BLaER1 (cell line): ENCODE measurements around the gene CEP112.

ENCODE experiments used
- H3K27ac ChIP-seq: shearing (Covaris generic); formaldehyde crosslinking; 2 replicates; pipeline ENCODE4 v1.8.1; 2022
- H3K27me3 ChIP-seq: shearing (Covaris generic); formaldehyde crosslinking; 2 replicates; pipeline ENCODE4 v1.8.1; 2022
- H3K36me3 ChIP-seq: shearing (Covaris generic); formaldehyde crosslinking; 2 replicates; pipeline ENCODE4 v1.8.1; 2022
- H3K4me1 ChIP-seq: shearing (Covaris generic); formaldehyde crosslinking; 2 replicates; pipeline ENCODE4 v1.8.1; 2022
- H3K4me2 ChIP-seq: shearing (Covaris generic); formaldehyde crosslinking; 2 replicates; pipeline ENCODE4 v1.8.1; 2022
- H3K4me3 ChIP-seq: shearing (Covaris generic); formaldehyde crosslinking; 2 replicates; pipeline ENCODE4 v1.8.1; 2022
- H3K9ac ChIP-seq: shearing (Covaris generic); formaldehyde crosslinking; 2 replicates; pipeline ENCODE4 v1.8.1; 2022
- H3K9me3 ChIP-seq: shearing (Covaris generic); formaldehyde crosslinking; 2 replicates; pipeline ENCODE4 v1.8.1; 2022
- H4K20me1 ChIP-seq: shearing (Covaris generic); formaldehyde crosslinking; 2 replicates; pipeline ENCODE4 v1.8.1; 2022
- Cebpa-rat ChIP-seq: shearing (Covaris generic); IDR thresholded peaks from 2 replicates; pipeline ENCODE4 v1.8.1; 2022

Gene CEP112

GRCh38 chr17:66135896-66136295, 56.0 kb downstream of the CEP112 start:
- Histone ChIP-seq H3K4me2 (peak overlapping the region; percentile 46), H3K27me3 (no peaks in the 10 kb centered on the region), H3K4me3 (no peak overlapping the region), H3K9me3 (peaks cover 4% of the 10 kb centered on the region; the same call in 1 of the 2 replicates), H3K36me3 (no peaks in the 10 kb centered on the region; the same call in 1 of the 2 replicates), H4K20me1 (no peaks in the 10 kb centered on the region), H3K9ac (no peak overlapping the region), H3K27ac (no peak overlapping the region), H3K4me1 (peaks cover 17% of the 10 kb centered on the region)
- TF ChIP-seq Cebpa-rat: no peak

DNA sequence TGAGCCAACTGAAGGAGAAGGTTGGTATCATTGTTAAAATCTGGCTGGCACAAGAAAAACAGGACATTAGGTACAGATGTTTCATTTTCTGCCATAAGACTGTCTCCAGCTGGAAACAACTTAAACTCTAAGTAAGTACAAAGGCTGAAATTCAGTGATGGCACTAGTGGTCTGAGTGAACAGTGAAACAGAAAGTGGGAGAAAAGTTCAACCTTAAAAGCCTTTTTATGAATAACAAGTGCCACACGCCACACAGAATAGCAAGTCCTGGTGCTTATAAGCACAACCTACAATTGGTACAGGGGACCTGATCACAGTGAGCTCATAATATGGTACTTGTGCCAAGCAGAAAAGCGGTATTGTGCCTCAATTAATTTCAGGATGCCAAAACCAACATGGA, 56.7 kb downstream of the CEP112 start:
- H3K4me2 ChIP-seq: no peak overlapping the region

GRCh38 chr17:66129759-66130158, 62.2 kb downstream of the CEP112 start:
- no peak overlapping the region for H3K27ac ChIP-seq
- H3K4me1 ChIP-seq: no peaks in the 10 kb centered on the region
- no peak overlapping the region for H3K4me3 ChIP-seq
- no peak overlapping the region for H3K9ac ChIP-seq
- no peak overlapping the region for H3K4me2 ChIP-seq
- TF ChIP-seq Cebpa-rat: no peak
- H3K27me3 ChIP-seq: no peaks in the 10 kb centered on the region
- no peaks in the 10 kb centered on the region for H3K36me3 ChIP-seq
- no peaks in the 10 kb centered on the region for H4K20me1 ChIP-seq
- no peaks in the 10 kb centered on the region for H3K9me3 ChIP-seq

More for the DNA sequence above, 56.7 kb downstream of the CEP112 start:
- Histone ChIP-seq H3K4me3 (no peak overlapping the region), H3K36me3 (no peaks in the 10 kb centered on the region; the same call in 1 of the 2 replicates), H4K20me1 (no peaks in the 10 kb centered on the region), H3K9me3 (peaks cover 4% of the 10 kb centered on the region; the same call in 1 of the 2 replicates), H3K27ac (no peak overlapping the region), H3K9ac (no peak overlapping the region), H3K4me1 (peaks cover 17% of the 10 kb centered on the region), H3K27me3 (no peaks in the 10 kb centered on the region)
- TF ChIP-seq Cebpa-rat: no peak

- Histone ChIP-seq H3K9ac (no peak overlapping the region), H3K27me3 (no peaks in the 10 kb centered on the region), H3K9me3 (peaks cover 8% of the 10 kb centered on the region; the same call in 1 of the 2 replicates), H3K4me1 (no peaks in the 10 kb centered on the region), H3K4me3 (no peak overlapping the region), H3K4me2 (no peak overlapping the region), H3K36me3 (peaks cover 10% of the 10 kb centered on the region), H3K27ac (no peak overlapping the region), H4K20me1 (no peaks in the 10 kb centered on the region)
- no peak for TF ChIP-seq Cebpa-rat
Observed at GRCh38 chr17:66126231-66126630, 65.7 kb downstream of the CEP112 start.

DNA sequence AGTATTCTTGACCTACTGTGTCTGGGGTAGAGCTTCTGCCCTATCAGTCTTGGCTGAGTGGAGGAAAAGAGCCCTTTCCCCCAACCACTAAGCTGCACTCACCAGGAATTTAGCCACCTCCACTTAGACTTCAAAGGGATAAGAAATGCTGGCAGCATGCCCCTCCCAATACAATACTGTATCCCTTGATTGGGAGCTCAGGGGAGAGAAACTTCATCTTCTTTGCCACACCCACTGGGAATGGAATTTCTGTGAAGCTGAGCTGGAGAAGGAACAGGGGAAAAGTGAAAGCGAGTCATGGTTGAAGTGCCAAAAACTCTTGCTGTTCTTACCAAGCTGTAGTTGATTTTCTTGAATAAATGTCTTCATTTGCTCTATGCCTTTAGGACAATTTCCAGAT, 68.8 kb downstream of the CEP112 start:
- H3K9me3 ChIP-seq: peaks cover 12% of the 10 kb centered on the region; the same call in 1 of the 2 replicates
- H3K4me3 ChIP-seq: no peak overlapping the region
- H4K20me1 ChIP-seq: no peaks in the 10 kb centered on the region
- no peak overlapping the region for H3K9ac ChIP-seq
- no peak for TF ChIP-seq Cebpa-rat
- H3K36me3 ChIP-seq: peaks cover 10% of the 10 kb centered on the region
- no peaks in the 10 kb centered on the region for H3K4me1 ChIP-seq
- no peak overlapping the region for H3K4me2 ChIP-seq
- no peaks in the 10 kb centered on the region for H3K27me3 ChIP-seq
- no peak overlapping the region for H3K27ac ChIP-seq

DNA sequence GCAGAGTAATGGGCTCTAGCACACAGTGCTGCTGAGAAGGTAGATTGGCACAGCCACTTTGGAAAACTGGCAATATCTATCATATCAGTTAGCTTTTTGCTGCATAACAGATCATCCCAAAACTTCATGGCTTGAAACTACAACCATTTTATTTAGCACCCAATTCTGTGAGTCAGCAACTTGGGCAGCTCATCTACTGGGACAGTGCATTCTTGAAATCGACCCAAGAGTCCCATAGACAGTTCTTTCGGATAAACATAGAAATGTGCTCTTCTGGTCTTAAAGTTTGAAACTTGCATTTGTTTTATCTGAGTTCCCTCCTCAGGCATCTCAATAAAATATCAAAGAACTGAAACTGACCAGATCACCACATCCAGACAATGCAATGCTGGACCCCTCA, 76.7 kb downstream of the CEP112 start:
- H3K4me3 ChIP-seq: no peak overlapping the region
- H4K20me1 ChIP-seq: no peaks in the 10 kb centered on the region
- H3K9me3 ChIP-seq: peaks cover 10% of the 10 kb centered on the region
- H3K27me3 ChIP-seq: no peaks in the 10 kb centered on the region
- no peak overlapping the region for H3K4me2 ChIP-seq
- H3K9ac ChIP-seq: no peak overlapping the region
- H3K27ac ChIP-seq: no peak overlapping the region
- H3K36me3 ChIP-seq: no peaks in the 10 kb centered on the region
- no peak for TF ChIP-seq Cebpa-rat
- no peaks in the 10 kb centered on the region for H3K4me1 ChIP-seq

GRCh38 chr17:66114609-66115008, 77.3 kb downstream of the CEP112 start:
- no peaks in the 10 kb centered on the region for H3K36me3 ChIP-seq
- no peak for TF ChIP-seq Cebpa-rat
- no peaks in the 10 kb centered on the region for H3K27me3 ChIP-seq
- no peak overlapping the region for H3K9ac ChIP-seq
- no peak overlapping the region for H3K4me2 ChIP-seq
- no peak overlapping the region for H3K4me3 ChIP-seq
- H3K9me3 ChIP-seq: peaks cover 15% of the 10 kb centered on the region
- H4K20me1 ChIP-seq: no peaks in the 10 kb centered on the region
- no peaks in the 10 kb centered on the region for H3K4me1 ChIP-seq
- H3K27ac ChIP-seq: no peak overlapping the region

- Histone ChIP-seq H3K4me3 (no peak overlapping the region), H3K27me3 (no peaks in the 10 kb centered on the region), H3K27ac (no peak overlapping the region), H3K9ac (no peak overlapping the region), H4K20me1 (no peaks in the 10 kb centered on the region), H3K4me1 (no peaks in the 10 kb centered on the region), H3K36me3 (0 out of 2 replicates have a peak, but pooled peaks cover 12% of the 10 kb centered on the region), H3K4me2 (no peak overlapping the region), H3K9me3 (peaks cover 12% of the 10 kb centered on the region; the same call in 1 of the 2 replicates)
- TF ChIP-seq Cebpa-rat: no peak
Observed at GRCh38 chr17:66107731-66108130, 84.2 kb downstream of the CEP112 start.

DNA sequence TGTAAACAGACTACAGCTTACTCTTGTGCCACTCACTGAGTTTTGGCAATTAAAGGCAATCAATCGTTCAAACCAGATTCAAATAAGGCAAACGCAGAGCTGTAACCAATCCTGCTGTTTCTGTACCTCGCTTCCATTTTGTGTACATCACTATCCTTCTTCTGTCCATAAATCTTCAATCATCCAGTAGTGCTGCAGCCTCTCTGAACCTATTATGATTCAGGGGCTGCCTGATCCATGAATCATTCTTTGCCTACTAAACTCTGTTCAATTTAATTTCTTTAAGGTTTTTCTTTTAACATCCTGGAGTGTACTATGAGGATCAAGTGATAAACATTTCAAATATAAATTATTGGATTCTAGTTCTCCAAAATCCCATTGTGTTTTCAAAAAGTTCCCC, 93.9 kb downstream of the CEP112 start:
- H3K4me2 ChIP-seq: no peak overlapping the region
- H3K9me3 ChIP-seq: no peaks in the 10 kb centered on the region; the same call in 1 of the 2 replicates
- no peak for TF ChIP-seq Cebpa-rat
- no peak overlapping the region for H3K27ac ChIP-seq
- H3K36me3 ChIP-seq: 0 out of 2 replicates have a peak, but pooled peaks cover 5% of the 10 kb centered on the region
- H3K4me3 ChIP-seq: no peak overlapping the region
- H4K20me1 ChIP-seq: no peaks in the 10 kb centered on the region
- H3K9ac ChIP-seq: no peak overlapping the region
- H3K4me1 ChIP-seq: no peaks in the 10 kb centered on the region
- no peaks in the 10 kb centered on the region for H3K27me3 ChIP-seq

- 0 out of 2 replicates have a peak, but pooled peaks cover 5% of the 10 kb centered on the region for H3K36me3 ChIP-seq
- no peaks in the 10 kb centered on the region for H3K4me1 ChIP-seq
- no peak overlapping the region for H3K9ac ChIP-seq
- H3K27me3 ChIP-seq: no peaks in the 10 kb centered on the region
- H3K27ac ChIP-seq: no peak overlapping the region
- TF ChIP-seq Cebpa-rat: no peak
- peaks cover 3% of the 10 kb centered on the region; the same call in 1 of the 2 replicates for H3K9me3 ChIP-seq
- no peak overlapping the region for H3K4me2 ChIP-seq
- H3K4me3 ChIP-seq: no peak overlapping the region
- H4K20me1 ChIP-seq: no peaks in the 10 kb centered on the region
Observed at GRCh38 chr17:66094727-66095126, 97.2 kb downstream of the CEP112 start.

GRCh38 chr17:66091445-66092080, 100.4 kb downstream of the CEP112 start:
- Histone ChIP-seq H3K4me3 (no peak overlapping the region), H3K27me3 (no peaks in the 10 kb centered on the region), H3K27ac (no peak overlapping the region), H3K4me1 (no peaks in the 10 kb centered on the region), H3K9ac (no peak overlapping the region), H4K20me1 (no peaks in the 10 kb centered on the region), H3K4me2 (no peak overlapping the region), H3K9me3 (peaks cover 5% of the 10 kb centered on the region; the same call in 1 of the 2 replicates), H3K36me3 (0 out of 2 replicates have a peak, but pooled peaks cover 13% of the 10 kb centered on the region)
- no peak for TF ChIP-seq Cebpa-rat
